VCaP (cell line): ENCODE results near the gene GNPNAT1.
"Not testable (repeated sequence)": the region's sequence is repeated elsewhere in the genome, so short reads cannot be mapped to it uniquely, and the experiment has no call there.

Experiments
- H3K27ac ChIP-seq: fragments of 450-650 bp; 2 replicates; pipeline ENCODE4 v1.5.1; 2017
- CTCF ChIP-seq: fragments of 450-650 bp; conservative IDR thresholded peaks from 2 replicates; pipeline ENCODE4 v1.5.1; 2017; ENCODE audit warnings: mild to moderate bottlenecking, moderate library complexity

GNPNAT1 gene

GRCh38 chr14:52776816-52777215 lies 14.6 kb downstream of the GNPNAT1 start:
- H3K27ac ChIP-seq: no peak overlapping the region
- TF ChIP-seq CTCF: no peak

GRCh38 chr14:52769887-52770286 lies 21.5 kb downstream of the GNPNAT1 start:
- no peak for TF ChIP-seq CTCF
- no peak overlapping the region for H3K27ac ChIP-seq

- no peak overlapping the region for H3K27ac ChIP-seq
- no peak for TF ChIP-seq CTCF
Observed at GRCh38 chr14:52767058-52767833, 24.2 kb downstream of the GNPNAT1 start.

GRCh38 chr14:52762923-52763322 lies 28.5 kb downstream of the GNPNAT1 start:
- not testable (repeated sequence) for H3K27ac ChIP-seq

- no peak for TF ChIP-seq CTCF
- no peak overlapping the region for H3K27ac ChIP-seq
Observed at GRCh38 chr14:52759145-52759544, 32.3 kb downstream of the GNPNAT1 start.

GRCh38 chr14:52755607-52756316 lies 35.6 kb downstream of the GNPNAT1 start:
- no peak for TF ChIP-seq CTCF

GRCh38 chr14:52748647-52749292 lies 42.6 kb downstream of the GNPNAT1 start:
- TF ChIP-seq CTCF: no peak

More at GRCh38 chr14:52755607-52756316, 35.6 kb downstream of the GNPNAT1 start:
- H3K27ac ChIP-seq: peak overlapping the region; percentile 52

More at GRCh38 chr14:52748647-52749292, 42.6 kb downstream of the GNPNAT1 start:
- no peak overlapping the region for H3K27ac ChIP-seq
